ENCODE data around the gene MEI1. TPM values are rescaled to one million over a fixed set of nuclear protein-coding genes. Genes with fewer than 3 reads are reported as not detected.

The MEI1 gene
- total RNA-seq, 5 donors from 2014 or later (not counting 1 experiment from before 2014, with no cell fraction given): 52.7 to 89.2 (median 72.9) TPM

GRCh38 chr22:41697126-41697775 is 2.1 kb upstream of the MEI1 start:
- Mint-ChIP-seq H3K9me3 (no peaks in the 10 kb centered on the region), H3K4me3 (peak overlapping the region; percentile 23 to 70 (median 64)), H3K36me3 (no peaks in the 10 kb centered on the region), H3K27me3 (peaks cover 0 to 1% of the 10 kb centered on the region in 2 donors), H3K4me1 (peaks cover 11 to 14% (median 13%) of the 10 kb centered on the region in 3 donors), H3K27ac (peak overlapping the region; percentile 77 to 80)
- Histone ChIP-seq H3K36me3 (ENCODE audit: control insufficient read depth in 2 of 2, extremely low read depth in 1 of 2, insufficient read depth in 1 of 2, low read length in 1 of 2) (peaks cover 11 to 14% of the 10 kb centered on the region in 2 donors), H3K4me1 (ENCODE audit: control insufficient read depth in 1 of 2, extremely low read depth in 1 of 2, insufficient read depth in 2 of 2, low read length in 2 of 2) (peaks cover 2 to 19% of the 10 kb centered on the region in 2 experiments), H3K9me3 (no peaks in the 10 kb centered on the region), H3K4me3 (ENCODE audit: control insufficient read depth in 1 of 2, extremely low read depth in 1 of 2, low read length in 1 of 2) (peak overlapping the region; percentile 18 to 29), H3K27me3 (replicated peaks in 1 of 2; ENCODE audit: control insufficient read depth in 2 of 2, extremely low read depth in 1 of 2, insufficient read depth in 2 of 2, low read length in 1 of 2) (no peaks in the 10 kb centered on the region), H3K27ac (ENCODE audit: low read length) (peak overlapping the region; percentile 35)
- ChIA-PET CTCF (interaction anchor here (0.5 to 3.7 kb wide), 20 partner anchors 9 to 672 kb away, joined by 3 to 21 read pairs (median 4); partner anchors contain the start of genes CCDC134 (in 1 of the 2), CENPM (in 1 of the 2), PMM1 (in 1 of the 2) and SNU13 (in 1 of the 2)), POLR2A (interaction anchor here (0.5 to 0.9 kb wide), 5 partner anchors 21 to 226 kb away, joined by 3 to 6 read pairs (median 3); no protein-coding TSS in a partner anchor)
- peak; percentile 59 to 95 (median 86) for DNase-seq
- peak; percentile 67 to 76 (median 74) for ATAC-seq (replicated peaks in 1 of 4)
- 36% methylated on average over 8 of the region's 12 CpGs for WGBS (ENCODE audit: insufficient coverage)

GRCh38 chr22:41700108-41700364 is 733 bp downstream of the MEI1 start:
- Mint-ChIP-seq H3K27ac (no peak overlapping the region), H3K9me3 (no peaks in the 10 kb centered on the region), H3K36me3 (no peaks in the 10 kb centered on the region), H3K4me3 (no peak overlapping the region), H3K4me1 (peaks cover 11 to 14% (median 13%) of the 10 kb centered on the region in 3 donors), H3K27me3 (peaks cover 0 to 1% of the 10 kb centered on the region in 2 donors)
- 96% methylated on average over 9 of the region's 16 CpGs for WGBS (ENCODE audit: insufficient coverage)
- ChIA-PET CTCF (interaction anchor here in 1 of 2 donors (2.0 kb wide), 1 partner anchor 241 kb away, joined by 16 read pairs; no protein-coding TSS in a partner anchor), POLR2A (no interaction called here)
- Histone ChIP-seq H3K4me3 (ENCODE audit: control insufficient read depth in 1 of 2, extremely low read depth in 1 of 2, low read length in 1 of 2) (no peak overlapping the region), H3K9me3 (no peaks in the 10 kb centered on the region), H3K27me3 (replicated peaks in 1 of 2; ENCODE audit: control insufficient read depth in 2 of 2, extremely low read depth in 1 of 2, insufficient read depth in 2 of 2, low read length in 1 of 2) (no peaks in the 10 kb centered on the region), H3K4me1 (ENCODE audit: control insufficient read depth in 1 of 2, extremely low read depth in 1 of 2, insufficient read depth in 2 of 2, low read length in 2 of 2) (peaks cover 2 to 19% of the 10 kb centered on the region in 2 experiments), H3K36me3 (ENCODE audit: control insufficient read depth in 2 of 2, extremely low read depth in 1 of 2, insufficient read depth in 1 of 2, low read length in 1 of 2) (no peaks in the 10 kb centered on the region), H3K27ac (ENCODE audit: low read length) (no peak overlapping the region)
- ATAC-seq (replicated peaks in 1 of 4) (no peak), DNase-seq (no peak)

DNA sequence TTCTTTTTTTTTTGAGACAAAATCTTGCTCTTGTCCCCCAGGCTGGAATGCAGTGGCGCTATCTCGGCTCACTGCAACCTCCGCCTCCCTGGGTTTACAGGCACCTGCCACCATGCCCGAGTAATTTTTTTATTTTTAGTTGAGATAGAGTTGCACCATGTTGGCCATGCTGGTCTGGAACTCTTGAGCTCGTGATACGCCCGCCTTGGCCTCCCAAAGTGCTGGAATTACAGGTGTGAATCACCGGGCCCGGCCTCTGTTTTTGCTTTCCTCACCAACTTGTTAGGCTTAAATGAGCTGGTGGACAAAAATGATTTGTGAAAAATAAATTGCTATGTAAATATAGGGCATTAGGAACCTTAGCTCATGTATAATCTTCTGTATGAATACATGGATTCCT is 3.5 kb downstream of the MEI1 start:
- 98% methylated on average over 5 of the region's 9 CpGs for WGBS (ENCODE audit: insufficient coverage)
- ChIA-PET POLR2A (interaction anchor here in 1 of 2 donors (0.6 kb wide), 1 partner anchor 92 kb away, joined by 4 read pairs; no protein-coding TSS in a partner anchor), CTCF (interaction anchor here in 1 of 2 donors (0.6 to 1.1 kb wide), 2 partner anchors 22 to 170 kb away, joined by 3 to 5 read pairs; no protein-coding TSS in a partner anchor)
- Mint-ChIP-seq H3K4me1 (peaks cover 4 to 6% (median 6%) of the 10 kb centered on the region in 3 donors), H3K27ac (no peak overlapping the region), H3K4me3 (no peak overlapping the region), H3K27me3 (peaks cover 0 to 1% of the 10 kb centered on the region in 2 donors), H3K36me3 (no peaks in the 10 kb centered on the region), H3K9me3 (no peaks in the 10 kb centered on the region)
- H3K4me3 ChIP-seq (ENCODE audit: control insufficient read depth in 1 of 2, extremely low read depth in 1 of 2, low read length in 1 of 2): no peak overlapping the region
- ATAC-seq (replicated peaks in 1 of 4) (no peak), DNase-seq (no peak)
- no peaks in the 10 kb centered on the region for H3K36me3 ChIP-seq (ENCODE audit: control insufficient read depth in 2 of 2, extremely low read depth in 1 of 2, insufficient read depth in 1 of 2, low read length in 1 of 2)
- H3K9me3 ChIP-seq: no peaks in the 10 kb centered on the region
- H3K27ac ChIP-seq (ENCODE audit: low read length): no peak overlapping the region
- H3K27me3 ChIP-seq (replicated peaks in 1 of 2; ENCODE audit: control insufficient read depth in 2 of 2, extremely low read depth in 1 of 2, insufficient read depth in 2 of 2, low read length in 1 of 2): no peaks in the 10 kb centered on the region
- peaks cover 0 to 9% of the 10 kb centered on the region in 2 experiments for H3K4me1 ChIP-seq (ENCODE audit: control insufficient read depth in 1 of 2, extremely low read depth in 1 of 2, insufficient read depth in 2 of 2, low read length in 2 of 2)

GRCh38 chr22:41709341-41709740 is 10.0 kb downstream of the MEI1 start:
- H3K27ac Mint-ChIP-seq: no peak overlapping the region
- no peak overlapping the region for H3K4me3 Mint-ChIP-seq

GRCh38 chr22:41713004-41713403 is 13.7 kb downstream of the MEI1 start:
- 98% methylated on average over 9 of the region's 9 CpGs for WGBS (ENCODE audit: insufficient coverage)
- Mint-ChIP-seq H3K9me3 (no peaks in the 10 kb centered on the region), H3K27me3 (no peaks in the 10 kb centered on the region), H3K4me3 (no peak overlapping the region), H3K27ac (no peak overlapping the region), H3K4me1 (no peaks in the 10 kb centered on the region), H3K36me3 (no peaks in the 10 kb centered on the region)
- H3K27ac ChIP-seq (ENCODE audit: low read length): no peak overlapping the region
- DNase-seq (no peak), ATAC-seq (replicated peaks in 1 of 4) (no peak)
- no peaks in the 10 kb centered on the region for H3K4me1 ChIP-seq (ENCODE audit: control insufficient read depth in 1 of 2, extremely low read depth in 1 of 2, insufficient read depth in 2 of 2, low read length in 2 of 2)
- ChIA-PET POLR2A (no interaction called here), CTCF (interaction anchor here in 1 of 2 donors (1.2 kb wide), 1 partner anchor 16 kb away, joined by 4 read pairs; no protein-coding TSS in a partner anchor)
- no peak overlapping the region for H3K4me3 ChIP-seq (ENCODE audit: control insufficient read depth in 1 of 2, extremely low read depth in 1 of 2, low read length in 1 of 2)
- no peaks in the 10 kb centered on the region for H3K36me3 ChIP-seq (ENCODE audit: control insufficient read depth in 2 of 2, extremely low read depth in 1 of 2, insufficient read depth in 1 of 2, low read length in 1 of 2)
- H3K27me3 ChIP-seq (replicated peaks in 1 of 2; ENCODE audit: control insufficient read depth in 2 of 2, extremely low read depth in 1 of 2, insufficient read depth in 2 of 2, low read length in 1 of 2): no peaks in the 10 kb centered on the region
- no peaks in the 10 kb centered on the region for H3K9me3 ChIP-seq

More at GRCh38 chr22:41709341-41709740, 10.0 kb downstream of the MEI1 start:
- no peaks in the 10 kb centered on the region for H3K4me1 ChIP-seq (ENCODE audit: control insufficient read depth in 1 of 2, extremely low read depth in 1 of 2, insufficient read depth in 2 of 2, low read length in 2 of 2)
- no peaks in the 10 kb centered on the region for H3K36me3 Mint-ChIP-seq
- no peaks in the 10 kb centered on the region for H3K9me3 ChIP-seq
- H3K9me3 Mint-ChIP-seq: no peaks in the 10 kb centered on the region
- WGBS (ENCODE audit: insufficient coverage): 100% methylated on average over 3 of the region's 10 CpGs
- no peak overlapping the region for H3K4me3 ChIP-seq (ENCODE audit: control insufficient read depth in 1 of 2, extremely low read depth in 1 of 2, low read length in 1 of 2)
- no peaks in the 10 kb centered on the region for H3K27me3 Mint-ChIP-seq
- ChIA-PET POLR2A (no interaction called here), CTCF (no interaction called here)
- H3K27ac ChIP-seq (ENCODE audit: low read length): no peak overlapping the region
- no peaks in the 10 kb centered on the region for H3K27me3 ChIP-seq (replicated peaks in 1 of 2; ENCODE audit: control insufficient read depth in 2 of 2, extremely low read depth in 1 of 2, insufficient read depth in 2 of 2, low read length in 1 of 2)
- no peak for ATAC-seq (replicated peaks in 1 of 4)
- H3K36me3 ChIP-seq (ENCODE audit: control insufficient read depth in 2 of 2, extremely low read depth in 1 of 2, insufficient read depth in 1 of 2, low read length in 1 of 2): no peaks in the 10 kb centered on the region
- no peak for DNase-seq
- no peaks in the 10 kb centered on the region for H3K4me1 Mint-ChIP-seq

DNA sequence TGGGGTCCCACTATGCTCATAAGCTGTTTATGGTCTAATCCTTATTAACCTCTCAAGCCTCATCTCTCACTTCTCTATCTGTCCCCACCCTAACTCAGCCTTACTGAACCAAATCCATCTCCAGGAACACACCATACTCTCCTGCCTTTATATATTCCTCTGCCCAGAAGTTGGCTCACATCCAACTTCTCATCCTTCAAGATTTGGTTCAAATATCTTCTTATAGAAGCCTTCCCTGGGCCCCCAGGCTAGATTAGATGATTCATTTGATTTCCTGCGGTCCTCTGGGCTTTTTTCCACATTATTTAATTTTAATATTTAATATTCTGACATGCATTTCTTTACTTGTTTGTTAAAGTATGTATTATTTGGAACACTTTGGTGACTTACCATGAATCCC is 23.2 kb downstream of the MEI1 start:
- DNase-seq (no peak), ATAC-seq (replicated peaks in 1 of 4) (no peak)
- ChIA-PET CTCF (interaction anchor here in 1 of 2 donors (0.6 kb wide), 1 partner anchor 43 kb away, joined by 10 read pairs; no protein-coding TSS in a partner anchor), POLR2A (no interaction called here)
- H3K4me1 Mint-ChIP-seq: no peaks in the 10 kb centered on the region
- no peaks in the 10 kb centered on the region for H3K9me3 ChIP-seq
- H3K36me3 Mint-ChIP-seq: no peaks in the 10 kb centered on the region
- no peak overlapping the region for H3K4me3 Mint-ChIP-seq
- H3K4me1 ChIP-seq (ENCODE audit: control insufficient read depth in 1 of 2, extremely low read depth in 1 of 2, insufficient read depth in 2 of 2, low read length in 2 of 2): no peaks in the 10 kb centered on the region
- H3K36me3 ChIP-seq (ENCODE audit: control insufficient read depth in 2 of 2, extremely low read depth in 1 of 2, insufficient read depth in 1 of 2, low read length in 1 of 2): no peaks in the 10 kb centered on the region
- no peak overlapping the region for H3K27ac Mint-ChIP-seq
- no CpG with 5 or more reads among the region's 1 CpG for WGBS (ENCODE audit: insufficient coverage)
- peaks cover 0 to 11% of the 10 kb centered on the region in 2 experiments for H3K27me3 ChIP-seq (replicated peaks in 1 of 2; ENCODE audit: control insufficient read depth in 2 of 2, extremely low read depth in 1 of 2, insufficient read depth in 2 of 2, low read length in 1 of 2)
- H3K27me3 Mint-ChIP-seq: peaks cover 0 to 7% of the 10 kb centered on the region in 2 donors
- no peaks in the 10 kb centered on the region for H3K9me3 Mint-ChIP-seq
- no peak overlapping the region for H3K27ac ChIP-seq (ENCODE audit: low read length)
- no peak overlapping the region for H3K4me3 ChIP-seq (ENCODE audit: control insufficient read depth in 1 of 2, extremely low read depth in 1 of 2, low read length in 1 of 2)
